ENCODE data around the gene TINCR.

The TINCR gene

GRCh38 chr19:5561559-5561958 is 6.2 kb downstream of the TINCR start:
- no peak overlapping the region for H3K4me3 ChIP-seq (replicated peaks; ENCODE audit: insufficient read depth, low read length)
- no peak overlapping the region for H3K27ac ChIP-seq (replicated peaks)
- peak; percentile 24 for TF ChIP-seq CTCF (IDR thresholded peaks at IDR 0.05; ENCODE audit: insufficient read depth, low read length)
- no peak for TF ChIP-seq REST (IDR thresholded peaks at IDR 0.05; ENCODE audit: insufficient replicate concordance, low read depth)
- no peak for TF ChIP-seq GABPA (IDR thresholded peaks at IDR 0.05; ENCODE audit: low read depth)
- DNase-seq (ENCODE audit: low read depth in 1 of 2, low spot score in 1 of 2) = no peak
- no peaks in the 10 kb centered on the region for H3K27me3 ChIP-seq (ENCODE audit: insufficient read depth, poor library complexity, severe bottlenecking)

- DNase-seq (ENCODE audit: low read depth in 1 of 2, low spot score in 1 of 2) = no peak
- TF ChIP-seq CTCF (IDR thresholded peaks at IDR 0.05; ENCODE audit: insufficient read depth, low read length) = no peak
- TF ChIP-seq SPI1 (IDR thresholded peaks at IDR 0.05; ENCODE audit: borderline replicate concordance, low read depth) = no peak
- no peaks in the 10 kb centered on the region for H3K27me3 ChIP-seq (ENCODE audit: insufficient read depth, poor library complexity, severe bottlenecking)
- no peak overlapping the region for H3K27ac ChIP-seq (replicated peaks)
- no peak overlapping the region for H3K4me3 ChIP-seq (replicated peaks; ENCODE audit: insufficient read depth, low read length)
Measured at GRCh38 chr19:5560156-5560555, 7.6 kb downstream of the TINCR start.

GRCh38 chr19:5559804-5560133 is 8.0 kb downstream of the TINCR start:
- no peak overlapping the region for H3K4me3 ChIP-seq (replicated peaks; ENCODE audit: insufficient read depth, low read length)

More at GRCh38 chr19:5559804-5560133, 8.0 kb downstream of the TINCR start:
- DNase-seq (ENCODE audit: low read depth in 1 of 2, low spot score in 1 of 2) = no peak
- TF ChIP-seq POLR2AphosphoS5 (IDR thresholded peaks at IDR 0.05; ENCODE audit: low read depth) = no peak
- TF ChIP-seq CTCF (IDR thresholded peaks at IDR 0.05; ENCODE audit: insufficient read depth, low read length) = no peak
- no peak for TF ChIP-seq GABPA (IDR thresholded peaks at IDR 0.05; ENCODE audit: low read depth)
- TF ChIP-seq SPI1 (IDR thresholded peaks at IDR 0.05; ENCODE audit: borderline replicate concordance, low read depth) = no peak
- TF ChIP-seq REST (IDR thresholded peaks at IDR 0.05; ENCODE audit: insufficient replicate concordance, low read depth) = no peak
- Histone ChIP-seq H3K27me3 (ENCODE audit: insufficient read depth, poor library complexity, severe bottlenecking) (no peaks in the 10 kb centered on the region), H3K27ac (replicated peaks) (no peak overlapping the region)

Measured in HL-60 (cell line).